Right kidney (tissue), 9 donors: ENCODE results near the gene C1orf94.

Experiments
- DNase-seq: peaks from one replicate; pipeline ENCODE4 v3.0.0-alpha.2; 2016
- long read RNA-seq, 8 donors: transcript quantifications; one replicate each; lab custom pipeline, GENCODE V29; 2026

The C1orf94 gene, protein sequence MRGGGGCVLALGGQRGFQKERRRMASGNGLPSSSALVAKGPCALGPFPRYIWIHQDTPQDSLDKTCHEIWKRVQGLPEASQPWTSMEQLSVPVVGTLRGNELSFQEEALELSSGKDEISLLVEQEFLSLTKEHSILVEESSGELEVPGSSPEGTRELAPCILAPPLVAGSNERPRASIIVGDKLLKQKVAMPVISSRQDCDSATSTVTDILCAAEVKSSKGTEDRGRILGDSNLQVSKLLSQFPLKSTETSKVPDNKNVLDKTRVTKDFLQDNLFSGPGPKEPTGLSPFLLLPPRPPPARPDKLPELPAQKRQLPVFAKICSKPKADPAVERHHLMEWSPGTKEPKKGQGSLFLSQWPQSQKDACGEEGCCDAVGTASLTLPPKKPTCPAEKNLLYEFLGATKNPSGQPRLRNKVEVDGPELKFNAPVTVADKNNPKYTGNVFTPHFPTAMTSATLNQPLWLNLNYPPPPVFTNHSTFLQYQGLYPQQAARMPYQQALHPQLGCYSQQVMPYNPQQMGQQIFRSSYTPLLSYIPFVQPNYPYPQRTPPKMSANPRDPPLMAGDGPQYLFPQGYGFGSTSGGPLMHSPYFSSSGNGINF
- long read RNA-seq, donor 1 = 0 reads
- long read RNA-seq, donor 2 = 0 reads
- long read RNA-seq, donor 3 = 0 reads
- long read RNA-seq, donor 4 = 0 reads
- long read RNA-seq, donor 5 = 0 reads
- long read RNA-seq, donor 6 = 0 reads
- long read RNA-seq, donor 7 = 0 reads
- long read RNA-seq, donor 8 = 0 reads

DNA sequence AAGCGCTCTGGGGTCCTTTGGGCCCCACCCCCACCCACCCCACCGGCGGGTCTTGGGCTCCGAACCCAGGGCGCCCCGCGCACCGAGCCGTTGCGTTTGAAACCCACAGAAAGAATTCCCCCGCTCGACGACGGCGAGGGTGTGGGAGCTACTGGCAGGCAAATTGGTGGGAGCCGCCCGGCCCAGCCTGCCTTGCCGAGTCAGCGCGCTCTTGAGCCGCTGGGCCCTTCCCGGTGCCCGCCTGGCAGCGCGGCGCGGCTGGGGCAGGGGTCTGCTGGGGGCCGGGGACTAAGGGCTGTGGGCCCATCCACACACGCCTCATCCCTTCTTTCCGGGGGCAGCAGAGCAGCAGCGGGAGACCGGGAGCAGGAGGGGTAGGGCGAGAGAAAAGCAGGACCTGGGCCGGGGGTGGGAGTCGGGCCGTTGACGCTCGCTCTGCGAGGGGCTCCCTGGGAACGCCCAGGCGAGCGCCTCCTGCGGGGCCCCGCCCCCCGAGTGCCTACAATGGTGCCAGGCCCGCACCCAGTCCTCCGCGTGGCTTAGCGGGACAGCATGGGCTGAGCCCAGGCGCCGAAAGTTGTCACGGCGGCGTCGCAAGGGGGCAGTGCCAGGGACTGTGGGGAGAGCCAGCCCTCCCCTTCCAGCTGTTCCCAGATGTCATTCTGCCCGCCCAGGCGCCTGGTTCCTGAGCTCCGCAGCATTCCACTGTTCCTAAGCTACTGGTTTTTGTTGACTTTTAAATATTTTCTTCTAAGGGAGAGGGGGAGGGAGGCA, at the start of gene C1orf94:
Gene C1orf94 (plus strand): TSS at position 78 of the 774 bp plus-strand sequence. CDS start 883 bp downstream, outside the sequence.
- DNase-seq = no peak

DNA sequence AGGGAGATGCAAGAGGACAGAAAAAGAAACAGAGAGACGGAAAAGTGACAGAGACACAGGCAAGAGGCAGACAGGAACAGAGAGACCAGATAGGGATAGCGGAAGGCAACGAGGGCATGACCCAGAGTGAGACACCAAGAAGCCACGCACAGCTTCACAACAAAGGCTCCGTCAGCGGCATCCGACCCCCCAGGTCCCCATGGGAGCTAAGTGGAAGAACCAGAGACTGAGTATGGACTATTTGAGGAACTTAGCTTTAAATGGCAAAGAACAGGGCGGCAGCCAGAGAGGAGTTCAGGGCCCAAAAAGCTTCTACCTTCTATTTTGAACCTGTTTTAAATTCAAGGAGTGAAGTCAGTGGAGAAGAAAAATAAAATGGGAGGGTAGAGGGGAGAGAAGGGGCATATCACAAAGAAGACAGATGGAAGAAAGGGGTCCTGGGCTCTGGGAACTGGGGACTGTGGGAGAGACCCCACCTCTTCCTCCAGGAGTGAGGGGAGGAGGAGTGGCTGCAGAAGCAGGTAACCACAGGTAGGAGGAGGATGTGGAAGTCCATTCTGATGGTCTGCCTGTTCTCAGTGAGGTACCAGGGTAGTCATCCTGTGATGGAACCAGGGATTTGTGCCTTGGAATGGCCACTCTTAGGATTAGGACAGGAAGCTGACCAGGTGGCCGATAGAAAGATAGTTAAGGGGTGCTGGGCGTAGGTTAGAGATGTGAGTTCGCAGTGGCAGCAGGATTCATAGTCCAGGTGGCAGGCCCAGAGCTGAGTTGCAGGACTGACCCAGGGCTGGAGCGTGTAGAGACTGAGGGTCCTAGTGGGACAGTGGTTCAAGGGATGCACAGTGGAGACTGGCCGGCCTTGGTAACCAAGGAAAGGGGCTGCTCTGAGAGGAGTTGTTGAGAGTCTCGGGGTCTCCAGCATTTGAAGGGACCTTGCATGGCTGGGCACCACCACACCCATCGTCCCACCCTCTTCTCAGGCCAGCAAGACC, 49.4 kb upstream of the C1orf94 start:
- no peak for DNase-seq

- no peak for DNase-seq
These were observed 48.4 kb upstream of the C1orf94 start for GRCh38 chr1:34128186-34128889.

DNA sequence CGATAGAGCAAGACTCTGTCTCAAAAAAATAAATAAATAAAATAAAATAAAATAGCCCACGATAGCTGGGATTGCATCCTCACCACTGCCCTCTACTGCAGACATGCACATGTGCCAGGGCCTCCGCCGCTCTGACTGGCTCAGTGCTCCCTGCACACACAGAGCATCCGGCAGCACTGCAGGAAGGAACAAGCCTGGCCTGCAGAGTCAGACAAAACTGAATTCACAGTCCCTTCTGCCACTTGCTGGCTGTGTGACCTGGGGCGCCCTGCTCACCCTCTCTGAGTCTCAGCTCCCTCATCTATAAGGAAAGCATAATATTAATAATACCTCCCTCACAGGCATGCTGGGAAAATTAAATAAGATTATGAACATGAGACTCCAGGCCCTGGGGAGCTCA, 47.1 kb upstream of the C1orf94 start:
- DNase-seq = no peak

- no peak for DNase-seq
These were observed 46.4 kb upstream of the C1orf94 start for GRCh38 chr1:34130306-34130705.

GRCh38 chr1:34131396-34132160, 45.1 kb upstream of the C1orf94 start:
- no peak for DNase-seq

DNA sequence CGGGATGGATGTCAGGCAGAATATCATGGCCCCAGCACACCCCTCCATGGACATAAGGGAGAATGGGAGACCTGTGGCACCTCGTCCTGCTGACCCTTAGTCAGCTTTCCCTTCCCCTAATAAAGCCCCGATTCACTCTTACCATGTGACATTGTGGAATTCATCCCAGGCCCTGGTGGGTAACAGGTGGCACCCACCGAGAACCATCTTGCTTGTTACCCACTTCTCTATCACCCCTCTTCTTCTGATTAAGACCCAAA, 44.6 kb upstream of the C1orf94 start:
- DNase-seq = no peak

DNA sequence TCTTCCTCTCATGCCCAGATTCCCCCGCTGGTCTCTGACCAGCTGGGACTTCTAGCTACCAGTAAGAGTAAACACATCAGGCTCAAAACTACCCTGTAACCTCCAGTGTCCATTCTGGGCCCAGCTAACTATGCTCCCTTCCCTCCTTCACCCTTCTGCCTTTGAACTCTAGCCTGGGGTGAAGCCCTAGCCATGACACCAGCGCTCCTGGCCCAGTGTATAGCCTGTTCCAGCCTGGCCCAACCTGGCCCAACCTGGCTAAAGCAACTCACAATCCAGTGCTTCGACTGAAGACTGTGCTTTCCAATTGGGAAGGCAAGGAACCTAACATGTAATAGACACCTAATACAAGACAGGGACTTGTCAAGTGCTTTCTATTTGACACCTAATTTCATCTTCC, 39.3 kb upstream of the C1orf94 start:
- no peak for DNase-seq

- no peak for DNase-seq
These were observed 36.6 kb upstream of the C1orf94 start for GRCh38 chr1:34140011-34140676.

DNA sequence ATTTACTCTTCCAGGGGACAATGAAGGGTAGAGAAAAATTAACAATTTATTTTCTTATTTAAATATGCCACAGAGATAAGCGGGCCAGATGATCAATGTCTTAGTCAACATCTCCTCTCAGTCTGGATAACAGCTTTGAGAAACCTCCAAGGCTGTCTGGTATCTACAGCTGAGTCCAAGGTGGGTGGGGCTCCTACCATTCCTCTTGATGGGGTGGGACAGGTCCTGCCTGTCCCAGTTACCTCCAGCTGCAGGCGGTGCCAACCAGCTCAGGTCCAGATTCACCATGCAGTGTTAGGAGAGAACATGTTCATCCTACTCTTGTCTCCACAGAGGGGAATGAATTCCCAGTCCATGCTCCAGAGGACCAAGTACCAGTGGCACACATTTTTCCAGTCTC, 32.7 kb upstream of the C1orf94 start:
- no peak for DNase-seq

- no peak for DNase-seq
These were observed 31.9 kb upstream of the C1orf94 start for GRCh38 chr1:34144766-34145165.

DNA sequence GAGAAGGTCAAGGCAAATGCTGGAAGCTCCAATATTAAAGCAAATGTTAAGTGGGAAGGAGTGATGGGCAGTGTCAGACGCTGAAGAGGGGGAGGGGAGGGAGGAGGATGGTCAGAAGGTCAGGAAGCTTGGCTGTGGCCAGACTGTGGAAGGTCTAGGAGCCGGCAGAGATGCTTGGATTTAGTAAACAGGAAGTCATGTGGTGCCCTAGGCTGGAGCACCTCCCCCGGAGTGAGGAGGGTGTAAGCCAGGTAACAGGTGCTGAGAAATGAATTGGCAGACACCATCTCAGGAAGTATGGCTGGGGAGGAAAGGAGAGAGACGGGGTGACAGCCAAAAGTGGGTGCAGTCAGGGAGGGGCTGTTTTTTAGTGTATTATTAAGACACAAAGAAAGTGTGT, 29.4 kb upstream of the C1orf94 start:
- DNase-seq = no peak

DNA sequence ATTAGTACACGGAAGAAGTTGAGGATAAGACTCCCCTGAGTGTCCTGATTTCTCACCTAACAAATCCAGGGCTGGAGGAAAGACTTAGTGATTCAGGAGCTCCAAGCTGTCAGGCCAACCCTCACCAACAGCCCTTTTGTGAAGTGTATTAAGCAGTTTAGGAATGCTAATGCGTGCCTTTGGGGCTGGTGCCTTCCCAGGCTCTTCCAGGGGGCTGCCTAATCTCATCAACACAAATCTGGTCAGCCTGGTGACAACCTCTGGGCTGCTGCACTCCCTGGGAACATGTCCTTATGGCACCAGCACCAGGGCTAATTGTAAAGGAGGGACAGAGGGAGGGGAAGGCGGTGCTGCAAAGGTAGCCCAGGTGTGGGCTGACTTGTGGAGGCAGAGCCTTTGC, 27.2 kb upstream of the C1orf94 start:
- no peak for DNase-seq

DNA sequence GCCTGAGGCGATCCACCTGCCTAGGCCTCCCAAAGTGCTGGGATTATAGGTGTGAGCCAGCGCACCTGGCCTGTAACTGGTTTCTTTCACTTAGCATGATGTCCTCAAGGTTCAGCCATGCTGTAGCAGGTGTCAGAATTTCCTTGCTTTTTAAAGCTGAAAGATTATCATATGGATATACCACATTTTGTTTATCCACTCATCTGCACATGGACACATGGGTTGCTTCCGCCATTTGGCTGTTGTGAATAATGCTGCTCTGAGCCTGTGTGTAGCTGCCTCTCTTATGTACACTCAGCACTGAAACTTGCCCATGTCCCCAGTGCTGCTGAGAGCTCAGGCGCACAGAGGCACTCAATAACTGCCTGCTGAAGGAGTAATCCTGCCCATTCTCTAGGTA, 23.5 kb upstream of the C1orf94 start:
- DNase-seq = no peak

DNA sequence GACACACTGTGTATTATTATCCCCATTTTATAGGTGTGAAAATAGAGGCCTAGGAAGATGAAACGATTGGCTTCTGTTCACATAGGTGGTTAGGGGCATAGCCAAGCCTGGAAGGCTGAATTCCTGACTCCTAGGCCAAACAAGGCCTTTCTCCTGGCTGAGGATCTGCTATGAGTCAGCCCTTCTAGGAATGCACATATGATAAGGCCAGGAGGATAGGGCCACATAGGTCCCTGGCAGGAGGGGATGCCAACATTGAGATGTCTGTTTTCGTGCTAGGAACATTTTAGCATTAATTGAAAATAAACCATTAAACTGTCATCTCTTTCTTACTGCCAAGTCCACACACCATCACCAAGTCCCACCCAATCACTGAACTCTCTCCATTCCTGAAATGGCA, 20.8 kb upstream of the C1orf94 start:
- DNase-seq = no peak

DNA sequence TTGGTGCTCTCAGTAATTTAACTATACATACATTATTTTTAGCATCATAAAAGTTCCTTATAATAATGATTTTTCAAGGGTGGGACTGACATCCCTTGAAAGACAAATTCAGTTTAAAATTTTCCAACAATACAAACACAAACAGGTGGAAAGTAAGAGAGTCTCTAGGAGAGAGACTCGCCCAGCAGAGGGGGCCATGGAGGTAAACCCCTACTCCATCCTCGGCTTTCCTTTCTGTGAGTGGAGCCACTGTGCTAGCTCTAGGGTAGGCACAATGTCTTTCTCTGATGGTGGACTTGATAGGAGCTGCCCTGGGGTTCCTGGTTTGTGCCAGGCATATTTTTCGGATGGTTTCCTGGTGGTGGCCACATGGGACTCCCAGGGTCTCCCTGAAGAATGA, 20.0 kb upstream of the C1orf94 start:
- DNase-seq = no peak

DNA sequence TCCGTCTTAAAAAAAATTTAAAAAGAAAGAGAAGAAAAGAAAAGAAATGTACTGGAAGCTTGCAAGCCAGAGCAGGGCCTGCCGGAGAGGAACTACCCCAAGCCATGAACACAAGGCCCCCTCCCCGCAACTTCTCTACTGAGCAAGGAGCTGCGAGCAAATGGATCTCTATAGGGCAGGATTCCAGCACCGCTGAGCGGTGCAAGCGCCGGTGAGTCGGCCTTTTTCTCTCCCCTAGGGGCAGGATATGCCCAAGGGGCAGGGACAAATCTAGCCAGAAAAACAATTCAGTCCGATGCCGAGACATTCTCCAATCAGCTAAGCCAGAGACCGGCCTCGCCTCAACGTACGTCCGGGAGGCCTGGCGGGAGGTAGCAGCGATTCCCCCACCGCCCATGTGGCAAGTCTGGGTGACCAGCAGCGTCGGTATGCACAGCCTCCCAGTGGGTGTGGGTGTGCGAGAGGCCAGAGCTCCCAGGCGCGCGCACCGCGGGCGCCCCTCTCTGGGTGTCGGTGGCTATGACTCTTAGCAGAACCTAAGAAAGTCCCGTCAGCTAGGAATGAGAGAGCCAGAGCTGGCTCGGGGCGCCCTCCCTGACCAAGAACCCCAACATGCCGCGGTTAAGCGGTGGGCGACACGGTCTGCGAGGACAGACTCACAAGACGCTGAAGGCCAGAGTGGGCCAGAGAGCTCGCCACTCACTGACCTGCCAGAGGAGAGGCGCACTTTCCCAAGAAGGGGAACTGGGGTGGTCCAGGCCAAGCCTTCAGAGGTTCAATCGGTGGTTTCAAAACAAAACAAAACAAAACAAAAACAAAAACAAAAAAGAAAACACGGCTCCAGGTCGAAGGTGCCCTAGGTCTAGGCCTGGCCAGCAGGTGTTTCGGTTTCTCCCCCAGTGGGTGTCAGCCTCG, 13.6 kb upstream of the C1orf94 start:
- peak; percentile 74 for DNase-seq

DNA sequence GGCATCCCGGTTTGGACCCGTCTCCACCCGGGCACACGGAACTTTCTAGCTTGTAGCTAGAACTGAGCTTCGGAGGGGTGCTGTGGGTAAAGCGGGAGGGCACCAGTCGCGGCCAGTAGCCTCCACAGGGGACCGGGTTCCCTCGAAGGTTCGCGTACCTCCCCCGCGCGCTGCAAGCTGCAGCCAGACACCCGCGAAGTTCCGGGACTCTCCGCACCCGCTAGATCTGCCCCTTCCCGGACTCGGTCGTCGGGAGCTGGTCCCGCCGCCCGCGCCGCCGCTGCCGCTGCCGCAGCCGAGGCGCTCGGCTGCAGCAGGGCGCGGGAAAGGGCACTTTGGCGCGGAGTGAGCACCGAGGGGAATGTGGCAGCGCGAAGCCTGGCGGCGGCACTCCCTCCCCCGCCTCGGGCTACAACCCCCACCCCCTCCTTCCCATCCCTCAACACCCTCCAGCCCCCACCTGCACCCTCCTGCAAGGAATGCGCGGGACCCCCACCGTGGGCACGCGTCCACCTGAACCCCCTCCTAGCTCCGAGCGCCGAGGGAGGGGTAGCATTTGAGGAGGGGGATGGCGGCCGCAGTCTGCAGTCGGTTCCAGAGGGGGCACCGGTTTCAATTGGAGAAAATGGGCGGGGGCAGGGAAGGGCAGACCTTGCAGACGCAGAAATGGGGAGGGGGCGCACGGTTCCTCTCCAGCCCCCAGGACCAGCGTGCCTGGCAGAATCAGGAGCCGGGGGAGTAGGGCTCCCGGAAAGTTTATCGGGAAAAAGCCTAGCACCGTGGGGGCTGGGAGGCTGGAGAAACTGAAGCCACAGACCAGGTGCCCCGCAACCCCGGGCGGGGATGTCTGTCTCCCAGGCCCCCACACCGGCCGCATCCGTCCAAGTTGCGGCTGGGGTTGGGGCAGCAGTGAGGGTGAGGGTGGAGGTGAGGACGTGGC, 12.6 kb upstream of the C1orf94 start:
- DNase-seq = peak; percentile 43
